ENCODE measurements around the gene FRMD3. TPM values are rescaled to one million over a fixed set of nuclear protein-coding genes. Genes with fewer than 3 reads are reported as not detected.
A peak's percentile ranks its signal among the peaks of the same experiment; 100 is the strongest.
"Not testable (repeated sequence)": the region's sequence is repeated elsewhere in the genome, so short reads cannot be mapped to it uniquely, and the experiment has no call there.

FRMD3 gene
- total RNA-seq, 1 donor from 2014 or later, result 1.0 TPM

GRCh38 chr9:83388346-83388745, 149.9 kb downstream of the FRMD3 start:
- DNase-seq (ENCODE audit: low read depth), result no peak

- DNase-seq (ENCODE audit: low read depth), result no peak
These were observed 150.6 kb downstream of the FRMD3 start for GRCh38 chr9:83387401-83388185.

- no peak for DNase-seq (ENCODE audit: low read depth)
These were observed 152.9 kb downstream of the FRMD3 start for GRCh38 chr9:83385317-83385716.

- DNase-seq (ENCODE audit: low read depth), result no peak
These were observed 154.0 kb downstream of the FRMD3 start for GRCh38 chr9:83384214-83384613.

GRCh38 chr9:83383034-83383433, 155.2 kb downstream of the FRMD3 start:
- DNase-seq (ENCODE audit: low read depth), result no peak

- no peak for DNase-seq (ENCODE audit: low read depth)
These were observed 155.8 kb downstream of the FRMD3 start for GRCh38 chr9:83382421-83382820.

GRCh38 chr9:83379045-83379444, 159.2 kb downstream of the FRMD3 start:
- no peak for DNase-seq (ENCODE audit: low read depth)

- DNase-seq (ENCODE audit: low read depth), result peak; percentile 55
These were observed 165.2 kb downstream of the FRMD3 start for GRCh38 chr9:83372957-83373356.

- no peak for DNase-seq (ENCODE audit: low read depth)
These were observed 170.9 kb downstream of the FRMD3 start for GRCh38 chr9:83367326-83367725.

- DNase-seq (ENCODE audit: low read depth), result no peak
These were observed 175.7 kb downstream of the FRMD3 start for GRCh38 chr9:83362341-83362995.

- DNase-seq (ENCODE audit: low read depth), result no peak
These were observed 179.2 kb downstream of the FRMD3 start for GRCh38 chr9:83359039-83359438.

GRCh38 chr9:83358493-83358892, 179.7 kb downstream of the FRMD3 start:
- not testable (repeated sequence) for DNase-seq (ENCODE audit: low read depth)

- no peak for DNase-seq (ENCODE audit: low read depth)
These were observed 182.5 kb downstream of the FRMD3 start for GRCh38 chr9:83355729-83356151.

- peak; percentile 34 for DNase-seq (ENCODE audit: low read depth)
These were observed 183.2 kb downstream of the FRMD3 start for GRCh38 chr9:83355024-83355444.

- no peak for DNase-seq (ENCODE audit: low read depth)
These were observed 189.2 kb downstream of the FRMD3 start for GRCh38 chr9:83349031-83349430.

GRCh38 chr9:83346655-83347420, 191.4 kb downstream of the FRMD3 start:
- no peak for DNase-seq (ENCODE audit: low read depth)

GRCh38 chr9:83343366-83343999, 194.7 kb downstream of the FRMD3 start:
- no peak for DNase-seq (ENCODE audit: low read depth)

GRCh38 chr9:83342731-83343130, 195.5 kb downstream of the FRMD3 start:
- peak; percentile 18 for DNase-seq (ENCODE audit: low read depth)

- no peak for DNase-seq (ENCODE audit: low read depth)
These were observed 196.2 kb downstream of the FRMD3 start for GRCh38 chr9:83342006-83342405.

- DNase-seq (ENCODE audit: low read depth), result no peak
These were observed 197.8 kb downstream of the FRMD3 start for GRCh38 chr9:83340451-83340850.

- DNase-seq (ENCODE audit: low read depth), result peak; percentile 26
These were observed 198.8 kb downstream of the FRMD3 start for GRCh38 chr9:83339435-83339834.

- DNase-seq (ENCODE audit: low read depth), result peak; percentile 31
These were observed 201.5 kb downstream of the FRMD3 start for GRCh38 chr9:83336706-83337105.
